K562 (cell line): ENCODE data around the gene HDHD3.

ENCODE experiments used
- CEBPB ChIP-seq: fragments of 450-650 bp; IDR thresholded peaks from 2 replicates; pipeline ENCODE4 v1.6.1; 2016; ENCODE audit warnings: missing genetic modification characterization, missing compliant biosample characterization
- GABPA ChIP-seq: fragments of 200-800 bp; sonication (Bioruptor generic); conservative IDR thresholded peaks from 2 replicates; pipeline ENCODE4 v1.6.1; 2016; ENCODE audit warnings: low read depth, missing genetic modification characterization, missing compliant biosample characterization
- ZBTB1 ChIP-seq: sonication (generic); formaldehyde crosslinking; IDR thresholded peaks from 2 replicates; pipeline ENCODE4 v1.8.1; 2023; ENCODE audit warnings: missing genetic modification reagents, low read depth, mild to moderate bottlenecking, borderline replicate concordance
- ZBTB26 ChIP-seq: fragments of 450-650 bp; formaldehyde crosslinking; IDR thresholded peaks from 2 replicates; pipeline ENCODE4 v1.4.0; 2022; ENCODE audit warnings: missing genetic modification characterization

GRCh38 chr9:113340011-113340699, 36.6 kb downstream of the HDHD3 start, which contains the start of gene WDR31:
- TF ChIP-seq ZBTB26 (CRISPR knock-in tag): no peak
- TF ChIP-seq ZBTB1 (CRISPR knock-in tag): no peak
- peak; percentile 92 for TF ChIP-seq GABPA (tag)
- TF ChIP-seq CEBPB: no peak
